ENCODE measurements around the gene CARD14.

Gene CARD14

DNA sequence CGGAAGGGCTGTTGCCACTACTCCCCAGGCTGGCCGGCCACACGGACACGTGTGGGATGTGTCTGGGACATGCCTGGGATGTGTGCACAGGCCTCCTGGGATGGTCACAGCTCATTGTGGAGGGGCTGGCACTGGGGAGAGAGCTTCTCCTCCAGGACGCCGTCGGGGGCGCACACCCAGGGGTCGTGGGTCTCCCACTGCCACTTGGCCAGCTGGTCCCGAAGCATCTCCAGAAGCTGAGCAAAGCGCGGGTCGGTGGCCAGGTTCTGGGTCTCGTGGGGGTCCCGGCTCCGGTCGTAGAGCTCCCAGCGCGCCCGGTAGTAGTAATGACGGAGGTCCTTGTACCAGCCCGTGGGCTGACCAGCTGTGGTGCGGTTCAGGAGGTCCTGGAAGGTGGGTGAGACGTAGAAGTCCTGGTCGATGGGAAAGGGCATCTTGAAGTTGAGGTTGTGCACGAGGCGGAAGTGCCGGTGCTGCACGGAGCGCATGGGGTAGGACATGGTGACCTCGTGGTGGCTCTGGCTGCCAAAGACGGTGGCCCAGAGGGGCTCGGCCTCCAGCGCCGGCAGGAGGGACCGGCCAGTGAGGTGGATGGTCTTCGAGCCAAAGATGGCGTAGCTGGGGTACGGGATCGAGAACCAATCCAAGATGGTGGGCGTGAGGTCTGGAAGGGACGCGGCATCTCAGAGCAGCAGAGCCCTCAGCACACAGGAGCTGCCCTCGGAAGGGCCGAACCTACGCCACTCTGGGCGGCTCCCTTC, 40.7 kb downstream of the CARD14 start:
- DNase-seq (ENCODE audit: low read depth, low spot score): no peak

DNA sequence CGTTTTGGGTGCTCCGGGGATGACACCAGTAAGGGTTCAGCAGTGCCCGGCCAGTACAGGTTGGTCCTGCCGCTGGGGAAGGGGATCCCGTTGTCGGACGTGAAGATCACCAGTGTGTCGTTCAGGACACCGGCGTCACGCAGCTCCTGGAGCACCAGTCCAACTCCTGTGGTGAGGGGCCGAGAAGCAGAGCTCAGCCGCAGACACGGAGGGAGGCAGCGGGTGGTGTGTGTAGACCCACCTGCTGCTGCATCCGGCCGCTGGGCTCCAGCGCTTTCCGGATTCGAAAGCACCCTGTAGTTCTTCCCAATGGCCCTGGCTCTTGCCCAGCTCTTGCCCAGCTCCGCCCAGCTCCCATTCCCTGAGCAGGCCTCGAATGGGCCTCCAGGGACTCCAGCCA, 42.3 kb downstream of the CARD14 start:
- DNase-seq (ENCODE audit: low read depth, low spot score): no peak

DNA sequence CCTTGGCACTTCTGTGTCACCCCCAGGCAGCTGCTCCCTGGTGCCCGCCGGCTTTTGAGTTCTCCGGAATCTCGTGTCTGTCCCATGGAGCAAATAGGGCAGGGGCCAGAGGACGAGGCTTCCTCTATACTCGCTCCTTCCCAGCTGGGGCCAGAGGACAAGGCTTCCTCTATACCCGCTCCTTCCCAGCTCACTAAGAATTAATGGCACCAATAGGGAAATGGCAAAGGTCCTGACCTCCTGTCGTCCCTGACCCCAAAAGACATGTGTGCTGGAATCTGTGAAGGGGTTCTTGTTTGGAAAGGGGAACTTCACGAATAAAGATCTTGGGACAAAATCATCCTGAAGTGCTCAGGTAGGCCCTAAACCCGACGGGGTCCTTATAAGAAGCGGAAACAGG, 42.7 kb downstream of the CARD14 start:
- no peak for DNase-seq (ENCODE audit: low read depth, low spot score)

DNA sequence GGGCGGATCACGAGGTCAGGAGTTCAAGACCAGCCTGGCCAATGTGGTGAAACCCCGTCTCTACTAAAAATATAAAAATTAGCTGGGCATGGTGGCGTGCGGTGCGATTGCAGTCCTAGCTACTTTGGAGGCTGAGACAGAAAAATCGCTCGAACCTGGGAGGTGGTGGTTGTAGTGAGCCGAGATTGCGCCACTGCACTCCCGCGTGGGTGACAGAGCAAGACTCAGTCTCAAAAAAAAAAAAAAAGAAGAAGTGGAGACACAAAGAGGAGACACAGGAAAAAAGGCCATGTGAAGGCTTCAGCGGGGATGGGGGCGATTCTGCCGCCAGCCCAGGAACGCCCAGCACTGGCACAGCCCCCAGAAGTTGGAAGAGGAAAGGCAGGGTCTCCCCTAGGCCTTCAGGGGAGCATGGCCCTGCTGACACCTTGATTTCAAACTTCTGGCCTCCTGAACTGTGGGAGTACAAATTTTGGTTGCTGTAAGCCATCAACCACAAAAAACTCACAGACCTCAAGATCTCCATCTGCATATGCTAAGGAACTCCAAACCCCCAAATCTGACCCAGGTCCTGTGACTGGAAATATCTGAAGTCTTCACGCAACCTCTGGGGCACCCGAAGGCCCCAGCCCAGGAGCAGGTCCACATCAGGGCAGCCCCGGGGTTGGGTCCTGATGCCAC, 43.3 kb downstream of the CARD14 start:
- DNase-seq (ENCODE audit: low read depth, low spot score): no peak

DNA sequence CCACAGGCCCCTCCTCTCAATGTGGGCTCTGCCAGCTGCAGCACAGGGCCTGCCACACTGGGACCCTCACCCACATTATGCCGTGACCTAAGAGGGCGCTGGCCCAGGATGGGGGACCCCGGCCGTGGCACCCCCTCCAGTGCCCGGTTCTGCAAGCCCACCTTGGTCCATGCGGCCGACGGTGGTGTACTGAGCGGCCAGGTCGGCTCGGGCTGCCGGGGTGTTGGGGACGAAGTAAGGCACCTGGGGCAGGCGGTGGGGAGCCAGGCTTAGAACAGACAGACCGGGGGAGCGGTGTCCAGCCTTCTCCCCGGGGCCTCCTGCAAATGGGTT, 43.8 kb downstream of the CARD14 start:
- DNase-seq (ENCODE audit: low read depth, low spot score): no peak

DNA sequence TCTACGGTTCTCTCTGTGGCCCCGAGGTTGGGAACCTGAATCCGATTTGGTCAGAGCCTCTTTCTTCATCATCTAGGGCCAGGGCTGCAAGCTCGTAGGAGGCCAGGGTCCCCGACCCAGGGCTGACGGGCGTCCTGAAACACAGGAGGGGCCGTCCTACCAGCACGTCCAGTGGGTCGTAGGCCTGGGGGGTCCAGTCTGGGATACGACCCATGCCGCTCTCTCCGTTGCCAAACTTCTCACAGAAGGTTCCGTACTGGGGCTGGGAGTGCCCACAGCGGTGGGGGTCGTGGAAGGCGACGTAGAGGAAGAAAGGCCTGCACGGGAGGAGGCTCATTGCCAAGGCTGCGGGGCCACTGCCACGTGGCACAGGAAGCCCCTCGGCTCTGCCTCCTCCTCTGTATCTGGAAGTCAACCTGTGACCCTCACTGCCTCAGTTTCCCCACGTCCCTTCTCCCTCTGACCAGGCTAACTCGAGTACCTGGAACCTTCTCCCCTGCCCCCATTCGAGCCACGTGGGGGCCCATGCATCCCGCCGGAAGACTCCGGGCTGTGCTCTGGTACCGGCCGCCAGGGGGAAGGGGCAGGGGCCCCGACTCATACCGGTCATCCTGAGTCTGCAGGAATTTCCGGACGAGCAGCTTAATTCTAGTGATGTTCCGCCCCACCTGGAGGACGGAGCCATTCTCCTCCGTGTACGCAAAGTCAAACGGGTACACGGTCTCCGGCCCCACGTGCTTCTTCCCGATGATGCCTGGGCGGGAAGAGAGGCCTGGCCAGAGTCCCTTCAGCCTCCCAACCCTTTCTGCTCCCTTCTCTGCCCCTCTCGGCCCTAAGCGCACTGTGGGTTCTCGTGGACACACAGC, 44.4 kb downstream of the CARD14 start:
- no peak for DNase-seq (ENCODE audit: low read depth, low spot score)

DNA sequence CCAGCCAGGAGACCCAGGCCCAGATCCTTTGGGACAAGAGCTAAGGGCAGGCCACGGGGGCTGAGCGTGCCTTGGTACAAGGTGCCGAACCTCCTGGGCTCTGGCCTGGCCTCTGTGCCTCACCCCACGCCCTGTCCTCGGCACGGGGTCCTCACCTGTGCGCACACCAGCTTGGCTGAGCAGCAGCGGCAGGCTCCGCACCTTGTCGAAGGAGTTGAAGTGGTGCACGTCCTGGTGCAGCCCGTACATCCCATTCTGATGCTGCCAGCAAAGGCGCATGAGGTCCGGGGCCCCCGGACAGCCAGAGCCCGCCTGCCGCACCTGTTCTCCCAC, 45.0 kb downstream of the CARD14 start:
- DNase-seq (ENCODE audit: low read depth, low spot score): no peak

DNA sequence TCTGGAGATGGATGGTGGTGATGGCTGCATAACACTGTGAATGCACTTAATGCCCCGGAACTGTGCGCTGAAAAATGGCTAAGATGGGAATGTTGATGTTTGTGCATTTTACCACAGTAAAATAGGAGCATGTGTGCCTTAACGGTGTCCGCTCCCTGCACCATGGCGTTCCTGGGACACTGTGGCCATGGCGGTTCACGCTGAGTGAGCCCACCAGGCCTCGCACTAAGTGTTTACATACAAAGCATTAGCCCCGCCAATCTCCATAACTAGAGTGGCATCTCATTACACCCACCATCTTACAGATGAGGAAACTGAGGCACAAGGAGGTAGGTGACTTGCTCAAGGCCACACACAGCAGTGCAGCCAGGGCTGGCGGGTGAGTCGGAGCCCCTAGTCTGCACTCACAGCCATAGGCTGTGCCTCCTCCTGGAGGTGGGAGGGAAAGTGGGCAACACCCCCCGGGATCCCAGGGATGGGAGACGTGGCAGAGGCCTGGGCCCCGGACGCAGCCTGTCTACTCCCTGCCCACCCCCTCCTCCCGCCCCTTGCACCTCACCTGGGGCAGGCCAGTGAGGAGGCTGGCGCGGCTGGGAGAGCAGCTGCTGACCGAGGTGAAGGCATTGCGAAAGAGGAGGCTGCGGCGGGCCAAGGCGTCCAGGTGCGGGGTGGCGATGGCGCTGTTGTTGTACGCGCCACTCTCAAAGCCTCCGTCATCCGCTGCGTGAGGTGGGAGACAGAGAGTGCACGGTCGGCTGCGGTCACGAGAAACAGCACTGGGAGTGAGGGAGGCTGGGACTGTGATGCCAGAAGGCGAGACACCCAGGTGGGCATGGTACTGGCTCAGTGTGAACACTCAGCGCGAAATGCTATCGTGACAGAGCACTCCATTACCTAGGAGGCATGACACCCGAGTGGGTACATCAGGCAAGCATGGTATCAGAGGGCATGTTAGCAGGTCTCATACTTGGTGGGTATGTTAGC, 46.9 kb downstream of the CARD14 start:
- DNase-seq (ENCODE audit: low read depth, low spot score): no peak

DNA sequence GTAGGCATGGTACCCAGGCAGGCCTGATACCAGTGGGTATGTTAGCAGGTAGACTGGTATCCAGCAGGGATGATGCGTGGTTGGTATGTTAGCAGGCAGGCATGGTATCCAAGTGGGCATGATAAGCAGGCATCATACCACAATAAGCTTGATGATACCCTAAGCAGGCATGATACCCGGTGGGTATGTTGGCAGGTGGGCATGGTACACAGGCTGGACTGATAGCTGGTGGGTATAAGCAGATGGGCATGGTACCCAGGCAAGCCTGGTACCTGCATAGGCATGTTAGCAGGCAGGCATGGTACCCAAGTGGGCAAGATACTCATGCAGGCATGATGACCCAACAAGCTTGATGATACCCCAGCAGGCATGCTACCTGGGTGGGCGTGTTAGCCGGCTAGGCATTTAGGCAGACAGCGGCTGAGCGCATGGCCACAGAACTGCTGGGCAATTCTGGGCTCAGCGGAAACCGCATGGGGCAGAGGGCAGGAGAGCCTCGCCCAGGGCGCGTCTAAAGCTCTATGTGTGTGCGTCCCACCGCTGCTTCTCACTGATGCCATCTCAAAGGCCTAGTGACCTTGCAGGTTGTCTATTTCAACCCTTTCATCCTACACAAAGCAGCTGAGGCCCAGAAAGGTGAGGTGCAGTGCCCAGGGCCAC, 48.0 kb downstream of the CARD14 start:
- no peak for DNase-seq (ENCODE audit: low read depth, low spot score)

DNA sequence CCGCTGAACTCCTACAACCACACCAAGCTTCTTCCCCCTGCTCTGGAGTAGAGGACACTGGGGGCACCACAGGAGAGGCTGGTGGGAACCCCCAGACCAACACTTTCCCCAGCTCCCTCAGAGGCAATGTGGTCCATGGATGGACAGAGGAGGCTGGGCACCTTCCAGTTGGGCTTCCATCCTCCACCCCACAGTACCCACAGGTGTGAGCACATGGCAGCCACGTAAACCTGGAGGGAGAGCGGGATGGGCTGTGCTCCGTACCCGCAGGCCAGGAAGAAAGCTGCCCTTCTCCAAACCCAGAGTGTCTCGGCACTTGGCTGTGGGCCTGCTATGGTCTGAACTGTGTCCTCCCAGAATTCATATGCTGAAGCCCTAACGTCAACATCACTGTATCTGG, 48.6 kb downstream of the CARD14 start:
- no peak for DNase-seq (ENCODE audit: low read depth, low spot score)

DNA sequence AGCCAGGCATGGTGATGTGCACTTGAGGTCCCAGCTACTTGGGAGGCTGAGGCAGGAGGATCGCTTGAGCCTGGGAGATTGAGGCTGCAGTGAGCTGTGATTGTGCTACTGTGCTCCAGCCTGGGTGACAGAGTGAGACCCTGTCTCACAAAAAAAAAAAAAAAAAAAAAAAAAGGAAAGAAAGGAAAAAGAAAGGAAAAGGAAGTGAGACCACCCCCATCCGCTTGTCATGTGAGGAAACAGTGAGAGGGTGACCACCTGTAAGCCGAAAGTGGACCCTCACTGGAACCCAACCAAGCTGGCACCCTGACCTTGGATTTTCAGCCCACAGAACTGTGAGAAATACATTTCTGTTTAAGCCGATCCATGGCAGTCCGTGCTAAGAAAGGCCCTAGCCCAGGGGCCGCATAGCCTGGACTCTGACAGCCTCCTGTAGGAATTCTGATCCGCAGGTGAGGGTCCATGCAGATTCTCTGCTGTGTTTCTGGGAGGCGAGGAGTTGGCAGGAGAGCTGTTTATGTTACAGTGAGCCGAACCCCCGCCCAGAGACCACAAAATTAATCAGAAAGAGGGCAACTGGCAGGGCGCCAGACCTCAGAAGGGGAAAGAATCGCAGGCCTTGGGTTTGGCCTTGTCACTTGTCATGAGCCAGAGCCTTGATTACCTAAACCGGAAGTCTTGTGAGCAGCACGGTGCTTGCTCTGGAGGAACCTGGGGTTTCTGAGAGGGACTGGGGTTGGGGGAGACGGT, 49.4 kb downstream of the CARD14 start:
- no peak for DNase-seq (ENCODE audit: low read depth, low spot score)

DNA sequence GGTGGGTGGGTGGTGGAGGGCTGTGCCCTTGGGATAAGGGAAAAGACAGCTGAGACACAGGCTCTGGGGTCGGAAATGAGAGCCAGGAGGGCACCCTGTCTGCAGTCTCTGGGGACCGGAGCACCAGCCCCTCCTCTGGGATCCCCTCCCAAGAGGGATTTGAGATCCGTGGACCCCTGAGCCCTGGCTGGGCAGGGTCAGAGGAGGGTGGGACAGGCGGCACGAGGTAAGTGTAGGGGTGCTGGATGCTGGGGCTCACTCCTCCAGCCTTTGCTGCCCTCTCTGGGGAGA, 49.9 kb downstream of the CARD14 start:
- DNase-seq (ENCODE audit: low read depth, low spot score): no peak

DNA sequence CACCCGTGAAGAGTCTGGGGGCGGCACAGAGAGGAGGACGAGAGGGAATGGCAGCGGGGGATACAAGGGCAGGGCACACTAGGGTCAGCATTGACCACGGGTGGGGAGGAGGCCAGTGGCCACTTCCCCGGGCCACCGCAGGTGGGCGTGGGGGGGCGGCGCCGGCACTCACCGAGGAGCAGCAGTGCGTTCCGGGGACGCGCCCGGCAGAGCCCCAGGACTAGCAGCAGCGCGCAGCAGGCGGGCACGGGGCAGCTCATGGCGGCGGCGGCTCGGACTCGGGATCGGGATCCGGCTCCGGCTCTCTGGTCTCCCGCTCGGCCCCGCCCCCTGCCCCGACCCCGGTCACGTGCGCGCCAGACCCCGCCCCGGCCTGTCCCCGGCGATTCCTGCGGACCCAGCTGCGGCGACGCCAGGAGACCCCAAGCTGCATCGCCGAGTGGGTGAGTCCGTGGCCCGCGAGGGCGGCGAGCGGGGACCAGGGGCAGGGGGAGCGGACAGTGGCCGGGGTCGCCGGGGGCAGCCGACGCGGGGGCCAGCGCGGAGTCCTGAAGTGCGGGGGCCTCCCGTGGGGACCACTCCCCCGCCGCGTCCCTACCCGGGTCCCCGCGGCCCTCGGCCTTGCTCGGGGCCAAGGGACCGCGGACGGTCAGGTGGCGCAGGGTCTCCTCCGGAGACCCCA, 50.4 kb downstream of the CARD14 start, which contains the start of the genes SGSH and SLC26A11:
SGSH (minus strand) TSS at position 280 of the 682 bp plus-strand sequence; CDS start at position 260, 20 bp downstream.
SLC26A11 (plus strand) TSS at position 374 of the 682 bp plus-strand sequence. CDS start 1,134 bp downstream, outside the sequence.
- no peak for DNase-seq (ENCODE audit: low read depth, low spot score)

DNA sequence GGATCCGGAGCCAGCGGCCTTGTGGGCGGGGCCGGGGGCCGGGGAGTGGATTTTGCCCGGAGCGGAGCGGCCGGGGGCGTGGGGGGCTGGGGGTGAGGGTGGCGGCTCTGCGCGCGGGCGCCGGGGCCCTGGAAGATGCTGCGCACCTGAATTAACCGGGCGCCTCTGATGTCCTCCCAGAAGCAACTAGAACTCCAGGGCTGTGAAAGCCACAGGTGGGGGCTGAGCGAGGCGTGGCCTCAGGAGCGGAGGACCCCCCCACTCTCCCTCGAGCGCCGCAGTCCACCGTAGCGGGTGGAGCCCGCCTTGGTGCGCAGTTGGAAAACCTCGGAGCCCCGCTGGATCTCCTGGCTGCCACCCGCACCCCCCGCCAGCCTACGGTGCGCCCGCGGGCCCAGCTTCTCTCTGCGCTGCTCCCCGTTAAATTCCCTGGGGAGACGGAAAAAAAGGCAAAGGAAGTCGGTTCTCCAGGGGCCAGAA, 50.9 kb downstream of the CARD14 start:
- no peak for DNase-seq (ENCODE audit: low read depth, low spot score)

DNA sequence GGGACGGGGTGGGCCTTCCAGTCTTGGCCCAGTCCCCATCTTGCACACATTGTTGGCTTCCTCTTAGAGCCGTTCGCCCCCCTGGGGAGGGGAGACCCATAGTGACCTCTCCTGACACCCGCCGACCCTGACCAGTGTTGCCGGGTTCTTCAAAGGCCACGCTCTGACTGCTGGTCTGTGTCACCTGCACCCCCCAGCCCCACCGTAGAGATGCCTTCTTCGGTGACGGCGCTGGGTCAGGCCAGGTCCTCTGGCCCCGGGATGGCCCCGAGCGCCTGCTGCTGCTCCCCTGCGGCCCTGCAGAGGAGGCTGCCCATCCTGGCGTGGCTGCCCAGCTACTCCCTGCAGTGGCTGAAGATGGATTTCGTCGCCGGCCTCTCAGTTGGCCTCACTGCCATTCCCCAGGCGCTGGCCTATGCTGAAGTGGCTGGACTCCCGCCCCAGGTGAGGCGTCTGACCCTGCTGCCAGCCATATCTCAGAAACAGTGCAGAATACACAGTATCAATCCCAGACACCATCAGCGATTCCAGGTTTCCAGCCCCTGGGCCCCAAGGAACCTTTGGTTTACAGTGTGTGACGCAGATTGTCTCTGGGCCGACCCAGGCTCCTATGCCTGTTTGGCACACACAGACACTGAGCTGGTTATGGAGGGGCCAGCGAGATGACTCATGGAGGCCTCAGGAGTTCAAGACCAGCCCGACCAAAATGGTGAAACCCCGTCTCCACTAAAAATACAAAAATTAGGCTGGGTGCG, 51.7 kb downstream of the CARD14 start:
- no peak for DNase-seq (ENCODE audit: low read depth, low spot score)

DNA sequence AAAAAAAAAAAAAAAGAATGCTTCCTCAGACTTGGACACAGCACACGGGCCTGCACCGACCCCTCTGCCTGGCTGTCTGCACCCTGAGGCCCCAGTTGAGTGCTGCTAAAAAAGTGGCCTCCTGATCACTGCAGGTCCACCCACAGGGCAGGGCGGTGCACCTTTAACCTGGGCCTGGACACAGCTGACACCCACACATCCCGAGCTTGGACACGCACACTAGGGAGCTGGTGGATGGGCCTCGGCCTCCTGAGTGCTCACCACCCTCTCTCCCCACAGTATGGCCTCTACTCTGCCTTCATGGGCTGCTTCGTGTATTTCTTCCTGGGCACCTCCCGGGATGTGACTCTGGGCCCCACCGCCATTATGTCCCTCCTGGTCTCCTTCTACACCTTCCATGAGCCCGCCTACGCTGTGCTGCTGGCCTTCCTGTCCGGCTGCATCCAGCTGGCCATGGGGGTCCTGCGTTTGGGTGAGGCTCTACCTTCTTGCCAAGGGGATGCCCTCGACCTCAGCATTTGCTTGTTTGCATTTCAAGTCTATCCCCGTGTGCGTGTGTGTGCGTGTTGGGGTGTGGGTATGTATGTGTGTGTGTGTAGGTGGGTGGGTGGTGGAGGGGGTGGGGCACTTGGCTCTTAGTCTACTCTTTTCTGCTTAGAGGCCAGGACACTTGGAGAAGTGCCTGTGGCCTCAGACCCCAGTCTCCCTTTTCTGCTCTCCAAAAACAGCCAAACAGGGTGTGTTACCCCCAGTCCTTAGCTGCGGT, 52.7 kb downstream of the CARD14 start:
- no peak for DNase-seq (ENCODE audit: low read depth, low spot score)

DNA sequence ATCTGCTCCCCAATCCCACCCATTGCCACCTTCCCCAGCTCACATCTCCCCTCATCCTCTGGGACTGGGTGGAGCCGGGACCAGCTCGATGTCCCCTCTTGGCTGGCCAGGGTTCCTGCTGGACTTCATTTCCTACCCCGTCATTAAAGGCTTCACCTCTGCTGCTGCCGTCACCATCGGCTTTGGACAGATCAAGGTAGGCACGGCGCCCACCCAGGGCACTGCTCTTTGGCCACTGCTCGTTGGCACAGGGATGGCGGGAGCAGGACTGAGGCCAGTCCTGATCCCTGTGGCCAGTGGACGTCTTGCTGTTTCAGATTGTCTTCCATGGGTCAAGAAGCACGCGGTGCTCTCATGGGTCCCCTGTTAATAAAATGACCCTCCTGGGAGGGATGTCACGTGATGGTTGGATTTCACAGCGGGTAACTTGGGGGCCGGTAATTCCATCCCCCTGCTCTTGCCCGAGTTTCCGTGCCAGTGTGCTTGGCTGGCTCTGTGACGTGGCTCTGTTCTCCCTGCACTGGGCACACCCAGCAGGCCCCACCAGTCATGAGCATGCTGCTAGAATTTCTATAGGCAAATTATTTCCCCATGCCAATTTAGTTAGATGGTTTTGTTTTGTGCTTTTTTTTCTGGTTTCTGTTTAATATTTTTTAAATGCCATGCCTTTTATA, 53.4 kb downstream of the CARD14 start:
- no peak for DNase-seq (ENCODE audit: low read depth, low spot score)

Measured in brain pericyte (primary cell).